IMR-90 (cell line): ENCODE results near the gene PRKCA. TPM values are rescaled to one million over a fixed set of nuclear protein-coding genes. Genes with fewer than 3 reads are reported as not detected.

ENCODE experiments used
- ATAC-seq: fragments of 200-7000 bp; cut with Tn5 transposase; 2 replicates; pipeline ENCODE4 v1.9.1; 2020; ENCODE audit warnings: low read depth, mild to moderate bottlenecking, moderate library complexity
- BruUV-seq: library from RNA; stranded (reverse); fragments of 400-500 nt; replicated peaks from 2 replicates; lab custom pipeline; 2021; lab: Mats Ljungman, UMichigan
- CTCF ChIA-PET: fragments of 300-600 bp; formaldehyde crosslinking; extraction: SDS; loops from one replicate; lab custom pipeline; 2021; ENCODE audit warnings: antibody characterized with exemption; lab: Yijun Ruan, JAX
- POLR2A ChIA-PET: fragments of 300-600 bp; sonication (Branson Sonifier 250); formaldehyde crosslinking; loops from one replicate; lab custom pipeline; 2022; ENCODE audit warnings: antibody characterized with exemption; ENCODE audit not compliant: unreplicated experiment; lab: Charles Lee
- DNase-seq: peaks from one replicate; pipeline ENCODE4 v3.0.0; 2013
- H2AFZ ChIP-seq: replicated peaks from 2 replicates; pipeline ENCODE3; 2013; ENCODE audit warnings: low read length, mild to moderate bottlenecking; ENCODE audit not compliant: poor library complexity
- H2AK5ac ChIP-seq: 2 replicates; pipeline ENCODE4 v1.6.1; 2013; ENCODE audit warnings: low read depth, low read length, inconsistent platforms
- H2AK9ac ChIP-seq: replicated peaks from 2 replicates; pipeline ENCODE3; 2013; ENCODE audit warnings: mild to moderate bottlenecking, low read depth, low read length, moderate library complexity; ENCODE audit not compliant: poor library complexity
- H2BK120ac ChIP-seq: 2 replicates; pipeline ENCODE4 v1.6.1; 2013; ENCODE audit warnings: low read depth, low read length, inconsistent platforms
- H2BK15ac ChIP-seq: 3 replicates; pipeline ENCODE4 v1.6.1; 2013; ENCODE audit warnings: low read depth, low read length, inconsistent platforms
- H2BK20ac ChIP-seq: 2 replicates; pipeline ENCODE4 v1.6.1; 2013; ENCODE audit warnings: low read depth, mild to moderate bottlenecking, inconsistent platforms, low read length, moderate library complexity
- H2BK5ac ChIP-seq: 2 replicates; pipeline ENCODE4 v1.6.1; 2013; ENCODE audit warnings: mild to moderate bottlenecking, low read depth, low read length, inconsistent platforms; ENCODE audit not compliant: poor library complexity, severe bottlenecking
- H3K14ac ChIP-seq: replicated peaks from 2 replicates; pipeline ENCODE4 v1.6.1; 2013; ENCODE audit warnings: low read depth, low read length, inconsistent platforms
- H3K18ac ChIP-seq: 2 replicates; pipeline ENCODE4 v1.6.1; 2013; ENCODE audit warnings: low read depth, low read length, control low read depth
- H3K23ac ChIP-seq: 2 replicates; pipeline ENCODE4 v1.6.1; 2013; ENCODE audit warnings: low read depth, low read length, inconsistent platforms
- H3K27ac ChIP-seq: 2 replicates; pipeline ENCODE4 v1.5.1; 2013; ENCODE audit warnings: mild to moderate bottlenecking, control low read depth, low read length; ENCODE audit not compliant: insufficient read depth
- H3K27me3 ChIP-seq: 2 replicates; pipeline ENCODE4 v1.6.1; 2013; ENCODE audit warnings: low read length; ENCODE audit not compliant: control insufficient read depth, insufficient read depth
- H3K36me3 ChIP-seq: 2 replicates; pipeline ENCODE4 v1.6.1; 2013; ENCODE audit warnings: low read length, mixed read lengths; ENCODE audit not compliant: control insufficient read depth, insufficient read depth
- H3K4ac ChIP-seq: 2 replicates; pipeline ENCODE4 v1.6.1; 2013; ENCODE audit warnings: low read depth, low read length, inconsistent platforms
- H3K4me1 ChIP-seq: 2 replicates; pipeline ENCODE4 v1.6.1; 2013; ENCODE audit warnings: low read length, mixed read lengths; ENCODE audit not compliant: control insufficient read depth, insufficient read depth
- H3K4me2 ChIP-seq: 2 replicates; pipeline ENCODE4 v1.6.1; 2013; ENCODE audit warnings: low read depth, mild to moderate bottlenecking, control low read depth, low read length, moderate library complexity
- H3K4me3 ChIP-seq: 2 replicates; pipeline ENCODE4 v1.5.1; 2013; ENCODE audit warnings: low read depth, mild to moderate bottlenecking, control low read depth, low read length, moderate library complexity; ENCODE audit not compliant: insufficient read depth
- H3K56ac ChIP-seq: 2 replicates; pipeline ENCODE4 v1.6.1; 2013; ENCODE audit warnings: low read length, inconsistent platforms; ENCODE audit not compliant: insufficient read depth; ENCODE audit errors: extremely low read depth
- H3K79me1 ChIP-seq, 2 experiments: 2 replicates each; pipeline ENCODE4 v1.6.1; 2013; ENCODE audit warnings: low read length in 2 of 2, inconsistent platforms in 1 of 2, low read depth in 1 of 2
- H3K9ac ChIP-seq: 2 replicates; pipeline ENCODE4 v1.6.1; 2013; ENCODE audit warnings: low read depth, low read length, control low read depth
- H3K9me1 ChIP-seq: 2 replicates; pipeline ENCODE4 v1.6.1; 2013; ENCODE audit warnings: low read length, inconsistent platforms; ENCODE audit not compliant: insufficient read depth
- H3K9me3 ChIP-seq: 2 replicates; pipeline ENCODE4 v1.6.1; 2013; ENCODE audit warnings: low read length; ENCODE audit not compliant: control insufficient read depth, insufficient read depth
- H4K20me1 ChIP-seq: 2 replicates; pipeline ENCODE4 v1.6.1; 2013; ENCODE audit warnings: low read length, inconsistent platforms; ENCODE audit not compliant: insufficient read depth
- H4K5ac ChIP-seq: 2 replicates; pipeline ENCODE4 v1.6.1; 2013; ENCODE audit warnings: mild to moderate bottlenecking, low read depth, low read length, control low read depth
- H4K8ac ChIP-seq, 2 experiments: 2 replicates each; pipeline ENCODE4 v1.6.1; 2013; ENCODE audit warnings: low read depth in 2 of 2, low read length in 2 of 2, control low read depth in 1 of 2, inconsistent platforms in 1 of 2
- H4K91ac ChIP-seq: 2 replicates; pipeline ENCODE4 v1.6.1; 2013; ENCODE audit warnings: low read depth, low read length, inconsistent platforms; ENCODE audit not compliant: insufficient read depth
- CTCF ChIP-seq: conservative IDR thresholded peaks from 2 replicates; pipeline ENCODE4 v1.5.1; 2012; ENCODE audit warnings: mild to moderate bottlenecking, low read depth, low read length, improper control_type of control experiment
- MAFK ChIP-seq: IDR thresholded peaks from 2 replicates; pipeline ENCODE4 v1.6.1; 2012; ENCODE audit warnings: low read depth, low read length, improper control_type of control experiment
- NFE2L2 ChIP-seq: fragments of 150-350 bp; IDR thresholded peaks from 2 replicates; pipeline ENCODE4 v1.6.1; 2016; ENCODE audit warnings: low read depth, mild to moderate bottlenecking, low read length
- POLR2A ChIP-seq: IDR thresholded peaks from 2 replicates; pipeline ENCODE4 v1.6.1; 2012; ENCODE audit warnings: mild to moderate bottlenecking, low read depth, low read length
- RFX5 ChIP-seq: IDR thresholded peaks from 2 replicates; pipeline ENCODE4 v1.8.0; 2012; ENCODE audit warnings: low read depth, mild to moderate bottlenecking, low read length, moderate library complexity
- WGBS, 2 experiments: methylation state at CpG; one replicate each; pipeline versions ENCODE4 v1.1.5 to v1.1.7; 2013; ENCODE audit warnings: missing lambda C conversion rate in 2 of 2; ENCODE audit not compliant: insufficient read length in 1 of 2; ENCODE audit errors: extremely low coverage in 2 of 2; 5-methylcytosine and 5-hydroxymethylcytosine counted together
- dilution Hi-C: fragments of 300-500 bp; cut with HindIII; formaldehyde crosslinking; loops from one replicate; pipeline ENCODE4 v1.14.3; 2018; ENCODE audit warnings: low sequenced_read_pairs; ENCODE audit not compliant: unreplicated experiment
- in situ Hi-C: fragments of 300-500 bp; cut with MboI; formaldehyde crosslinking; loops from 3 replicates; pipeline ENCODE4 v1.14.3; 2019; ENCODE audit warnings: low sequenced_read_pairs, inconsistent platforms, mixed read lengths
- intact Hi-C: fragments of 100-400 bp; cut with micrococcal nuclease; formaldehyde crosslinking; loops from 2 replicates; pipeline ENCODE4 v1.10.0; 2022
- polyA plus RNA-seq, 3 experiments: library from polyadenylated mRNA; depleted of rRNA; stranded (reverse); fragments of >200 nt; gene quantifications; 2 replicates each; pipeline ENCODE4 v1.2.3, GENCODE V29; 2012; ENCODE audit warnings: low replicate concordance in 1 of 3
- total RNA-seq: library from RNA; depleted of rRNA; stranded (reverse); fragments of >200 nt; gene quantifications from 2 replicates; pipeline ENCODE4 v1.2.3, GENCODE V29; 2012

Gene PRKCA
- total and polyA plus RNA-seq, 2 of the 4 experiments (the other 2 are of a cell fraction) = 31.0 to 46.0 TPM

- TF ChIP-seq POLR2A = no peak
- TF ChIP-seq CTCF = no peak
- TF ChIP-seq NFE2L2 = no peak
- TF ChIP-seq MAFK = peak; percentile 62
- TF ChIP-seq RFX5 = no peak
- no peak overlapping the region for H3K23ac ChIP-seq
- no peak overlapping the region for H2AFZ ChIP-seq
- intact Hi-C loops = no loop called here
- CTCF ChIA-PET = no interaction called here
- no peak overlapping the region for H2BK20ac ChIP-seq
- no peak overlapping the region for H2BK15ac ChIP-seq
- H4K8ac ChIP-seq = no peak overlapping the region
- no peaks in the 10 kb centered on the region for H3K79me1 ChIP-seq
- no peaks in the 10 kb centered on the region for H3K36me3 ChIP-seq
- H3K56ac ChIP-seq = no peak overlapping the region
- no peak overlapping the region for H3K14ac ChIP-seq
- H2BK120ac ChIP-seq = no peak overlapping the region
- no TSS peak for BruUV-seq
- H3K9me3 ChIP-seq = peaks cover 9% of the 10 kb centered on the region; the same call in 1 of the 2 replicates
- H3K4me2 ChIP-seq = no peak overlapping the region
- no peak overlapping the region for H3K4ac ChIP-seq
- no peak overlapping the region for H2AK9ac ChIP-seq
- H3K27ac ChIP-seq = no peak overlapping the region
- DNase-seq (no peak), ATAC-seq (no peak)
- no peak overlapping the region for H2BK5ac ChIP-seq
- H4K5ac ChIP-seq = no peak overlapping the region
- H3K27me3 ChIP-seq = peaks cover 6% of the 10 kb centered on the region
- H3K4me1 ChIP-seq = no peaks in the 10 kb centered on the region
- dilution Hi-C loops = no loop called here
- no peak overlapping the region for H2AK5ac ChIP-seq
- H3K4me3 ChIP-seq = no peak overlapping the region
- WGBS, 2 experiments = no CpG with 5 or more reads among the region's 8 CpGs
- POLR2A ChIA-PET = no interaction called here
- no peak overlapping the region for H4K91ac ChIP-seq
- H3K9ac ChIP-seq = no peak overlapping the region
- no peaks in the 10 kb centered on the region for H3K9me1 ChIP-seq
- in situ Hi-C loops = no loop called here
- H3K18ac ChIP-seq = no peak overlapping the region
- no peaks in the 10 kb centered on the region for H4K20me1 ChIP-seq
These were observed 519.6 kb downstream of the PRKCA start for GRCh38 chr17:66822009-66822408.
